Activated CD4-positive, alpha-beta T cell treated with anti-CD3 and anti-CD28 coated beads for 36 hours (primary cell): ENCODE data around the gene UCKL1. TPM values are rescaled to one million over a fixed set of nuclear protein-coding genes. Genes with fewer than 3 reads are reported as not detected.

Experiments
- ATAC-seq: fragments of 200-7000 bp; cut with Tn5 transposase; one replicate; pipeline ENCODE4 v1.10.0; 2021; ENCODE audit warnings: mild to moderate bottlenecking, moderate library complexity
- CTCF ChIA-PET: fragments of 350-600 bp; sonication (Branson Sonifier 250); formaldehyde crosslinking; loops from one replicate; lab custom pipeline; 2021; ENCODE audit warnings: antibody characterized with exemption; lab: Charles Lee
- POLR2A ChIA-PET: fragments of 350-600 bp; sonication (Branson Sonifier 250); formaldehyde crosslinking; loops from one replicate; lab custom pipeline; 2021; ENCODE audit warnings: antibody characterized with exemption, inconsistent platforms; lab: Charles Lee
- DNase-seq: peaks from one replicate; pipeline ENCODE4 v3.0.0-alpha.2; 2020
- H3K27ac Mint-ChIP-seq: one replicate; pipeline ENCODE4 v1.8.0; 2021; ENCODE audit warnings: mixed read lengths
- H3K27me3 Mint-ChIP-seq: one replicate; pipeline ENCODE4 v1.8.0; 2021; ENCODE audit warnings: mixed read lengths
- H3K36me3 Mint-ChIP-seq: one replicate; pipeline ENCODE4 v1.8.0; 2021; ENCODE audit warnings: low read depth, mixed read lengths
- H3K4me1 Mint-ChIP-seq: one replicate; pipeline ENCODE4 v1.8.0; 2021; ENCODE audit warnings: mixed read lengths
- H3K4me3 Mint-ChIP-seq: one replicate; pipeline ENCODE4 v1.8.0; 2021; ENCODE audit warnings: mild to moderate bottlenecking, moderate library complexity, mixed read lengths
- H3K9me3 Mint-ChIP-seq: one replicate; pipeline ENCODE4 v1.8.0; 2021; ENCODE audit warnings: low read depth, mixed read lengths
- intact Hi-C, 2 experiments: fragments of 100-400 bp; cut with DNase I in 1 of 2; cut with micrococcal nuclease in 1 of 2; formaldehyde crosslinking; loops; one replicate each; pipeline versions ENCODE4 v1.14.2 to v1.15.1; 2022 to 2024; cut with DNase I, micrococcal nuclease
- microRNA-seq: library from miRNA; unstranded; fragments of <30 nt; microRNA quantifications from one replicate; pipeline ENCODE4 v1.2.0, GENCODE V29; 2021; ENCODE audit warnings: borderline replicate concordance
- total RNA-seq, 2 experiments: library from RNA; stranded (reverse); gene quantifications; one replicate each; pipeline ENCODE4 v1.2.3, GENCODE V29; 2021

Gene UCKL1
- total RNA-seq, 2 experiments from 2014 or later = 28.3 to 32.2 TPM

- Mint-ChIP-seq H3K27me3 (no peaks in the 10 kb centered on the region), H3K36me3 (peaks cover 34% of the 10 kb centered on the region), H3K4me3 (peak overlapping the region; percentile 95), H3K9me3 (no peaks in the 10 kb centered on the region), H3K27ac (peak overlapping the region; percentile 98), H3K4me1 (peaks cover 46% of the 10 kb centered on the region)
- intact Hi-C loops = loop anchor here (1.0 to 5.0 kb wide), 8 partner anchors 62 to 1773 kb away; partner anchors contain the start of genes GMEB2 (in 1 of the 2), LSM14B (in 1 of the 2), RTEL1 (in 1 of the 2) and TCEA2 (in 1 of the 2)
- POLR2A ChIA-PET = interaction anchor here (0.5 kb wide), 1 partner anchor 29 kb away, joined by 5 read pairs; no protein-coding TSS in a partner anchor
- ATAC-seq (no peak), DNase-seq (no peak)
- CTCF ChIA-PET = interaction anchor here (0.6 to 3.1 kb wide), 11 partner anchors 12 to 89 kb away, joined by 3 to 15 read pairs (median 5); partner anchors contain the start of genes PRPF6, SAMD10 and TPD52L2
Measured at GRCh38 chr20:63895202-63895951, 60.8 kb downstream of the UCKL1 start.

- ATAC-seq (peak; percentile 86), DNase-seq (peak; percentile 98)
- CTCF ChIA-PET = interaction anchor here (1.0 to 3.1 kb wide), 5 partner anchors 13 to 85 kb away, joined by 3 to 15 read pairs (median 5); partner anchors contain the start of genes PRPF6, SAMD10 and TPD52L2
- intact Hi-C loops = loop anchor here (1.0 to 5.0 kb wide), 12 partner anchors 21 to 1772 kb away; partner anchors contain the start of genes TPD52L2 (in 2 of the 2), ARFRP1 (in 1 of the 2), GMEB2 (in 1 of the 2) and LSM14B (in 1 of the 2)
- POLR2A ChIA-PET = interaction anchor here (0.5 kb wide), 1 partner anchor 28 kb away, joined by 5 read pairs; no protein-coding TSS in a partner anchor
- Mint-ChIP-seq H3K27ac (peak within 1 kb of the TSS; percentile 98), H3K27me3 (no peaks in the 10 kb centered on the region), H3K4me1 (peaks cover 40% of the 10 kb centered on the region), H3K36me3 (peaks cover 37% of the 10 kb centered on the region), H3K9me3 (no peaks in the 10 kb centered on the region), H3K4me3 (peak within 1 kb of the TSS; percentile 95)
Measured at GRCh38 chr20:63894358-63895201, 61.6 kb downstream of the UCKL1 start, which contains the start of gene DNAJC5. Gene DNAJC5, plus strand, starts transcription at chr20:63895126. Its CDS starts 33,220 bp downstream, at chr20:63928346.

- DNase-seq (no peak), ATAC-seq (no peak)
- intact Hi-C loops = loop anchor here (1.0 to 2.0 kb wide), 6 partner anchors 21 to 1771 kb away; partner anchors contain the start of genes TPD52L2 (in 2 of the 2), ARFRP1 (in 1 of the 2), LSM14B (in 1 of the 2) and ZBTB46 (in 1 of the 2)
- CTCF ChIA-PET = interaction anchor here (1.0 to 3.1 kb wide), 5 partner anchors 13 to 86 kb away, joined by 3 to 15 read pairs (median 5); partner anchors contain the start of genes PRPF6, SAMD10 and TPD52L2
- H3K27ac Mint-ChIP-seq = peak overlapping the region; percentile 76
- H3K36me3 Mint-ChIP-seq = peaks cover 37% of the 10 kb centered on the region
- H3K4me1 Mint-ChIP-seq = peaks cover 35% of the 10 kb centered on the region
- no peaks in the 10 kb centered on the region for H3K27me3 Mint-ChIP-seq
- POLR2A ChIA-PET = no interaction called here
- H3K4me3 Mint-ChIP-seq = peak overlapping the region; percentile 72
- H3K9me3 Mint-ChIP-seq = no peaks in the 10 kb centered on the region
Measured at GRCh38 chr20:63893999-63894357, 62.2 kb downstream of the UCKL1 start.

- no peaks in the 10 kb centered on the region for H3K9me3 Mint-ChIP-seq
- H3K27me3 Mint-ChIP-seq = no peaks in the 10 kb centered on the region
- ChIA-PET CTCF (no interaction called here), POLR2A (no interaction called here)
- H3K4me1 Mint-ChIP-seq = peaks cover 21% of the 10 kb centered on the region
- peaks cover 30% of the 10 kb centered on the region for H3K36me3 Mint-ChIP-seq
- ATAC-seq (no peak), DNase-seq (no peak)
- intact Hi-C loops = no loop called here
- H3K27ac Mint-ChIP-seq = no peak overlapping the region
- no peak overlapping the region for H3K4me3 Mint-ChIP-seq
Measured at GRCh38 chr20:63892402-63892801, 63.8 kb downstream of the UCKL1 start.

GRCh38 chr20:63891061-63892002, 64.9 kb downstream of the UCKL1 start:
- H3K9me3 Mint-ChIP-seq = no peaks in the 10 kb centered on the region
- no peak overlapping the region for H3K4me3 Mint-ChIP-seq
- ATAC-seq = no peak
- CTCF ChIA-PET = interaction anchor here (0.6 kb wide), 1 partner anchor 94 kb away, joined by 3 read pairs; no protein-coding TSS in a partner anchor
- peaks cover 25% of the 10 kb centered on the region for H3K36me3 Mint-ChIP-seq
- no peaks in the 10 kb centered on the region for H3K27me3 Mint-ChIP-seq
- H3K27ac Mint-ChIP-seq = no peak overlapping the region
- POLR2A ChIA-PET = no interaction called here
- no peak for DNase-seq
- intact Hi-C loops = no loop called here
- H3K4me1 Mint-ChIP-seq = peaks cover 12% of the 10 kb centered on the region

- no peak for ATAC-seq
- H3K27me3 Mint-ChIP-seq = no peaks in the 10 kb centered on the region
- no peak overlapping the region for H3K27ac Mint-ChIP-seq
- no peaks in the 10 kb centered on the region for H3K9me3 Mint-ChIP-seq
- intact Hi-C loops = no loop called here
- ChIA-PET CTCF (no interaction called here), POLR2A (no interaction called here)
- peaks cover 7% of the 10 kb centered on the region for H3K4me1 Mint-ChIP-seq
- no peak for DNase-seq
- no peak overlapping the region for H3K4me3 Mint-ChIP-seq
- peaks cover 20% of the 10 kb centered on the region for H3K36me3 Mint-ChIP-seq
Measured at GRCh38 chr20:63890616-63891015, 65.6 kb downstream of the UCKL1 start.

GRCh38 chr20:63890201-63890576, 66.0 kb downstream of the UCKL1 start:
- intact Hi-C loops = no loop called here
- H3K4me1 Mint-ChIP-seq = peaks cover 7% of the 10 kb centered on the region
- H3K36me3 Mint-ChIP-seq = peaks cover 20% of the 10 kb centered on the region
- H3K27me3 Mint-ChIP-seq = no peaks in the 10 kb centered on the region
- no peak overlapping the region for H3K27ac Mint-ChIP-seq
- no peak overlapping the region for H3K4me3 Mint-ChIP-seq
- ATAC-seq = no peak
- POLR2A ChIA-PET = no interaction called here
- DNase-seq = no peak
- CTCF ChIA-PET = no interaction called here
- no peaks in the 10 kb centered on the region for H3K9me3 Mint-ChIP-seq

Small RNA genes within 50 kb of the gene (microRNA-seq; reads per million reads assigned to microRNA genes)
- gene MIR1914 (4.2 reads per million, percentile 10 among the genes with 10 or more reads in this experiment), gene MIR647 (not detected), gene MIR941-1 (not detected), gene MIR941-2 (not detected), gene MIR941-3 (not detected), gene MIR941-4 (not detected), gene MIR941-5 (not detected)

Other genes starting within 250 kb of the UCKL1 start
- 10 to 100 TPM; 36.4 to 52.0 TPM for gene ARFRP1, start 248.4 kb downstream of the UCKL1 start, total RNA-seq
- 10 to 100 TPM; 15.3 to 21.9 TPM for gene ZGPAT, start 248.4 kb downstream of the UCKL1 start, total RNA-seq
- 10 to 100 TPM in 1 of 2 experiments, 1 to 10 TPM in 1; 7.3 to 10.2 TPM for gene LIME1, start 219.8 kb downstream of the UCKL1 start, total RNA-seq
- gene SLC2A4RG, start 216.6 kb downstream of the UCKL1 start, total RNA-seq = 10 to 100 TPM; 30.9 to 34.9 TPM
- 1 to 10 TPM in 1 of 2 experiments, under 1 TPM in 1; 0.88 to 1.3 TPM for gene ZBTB46, start 125.2 kb downstream of the UCKL1 start, total RNA-seq
- gene ABHD16B, start 94.9 kb downstream of the UCKL1 start, total RNA-seq = under 1 TPM; 0.11 to 0.16 TPM
- gene TPD52L2, start 91.1 kb downstream of the UCKL1 start, total RNA-seq = 10 to 100 TPM; 54.0 to 56.3 TPM
- 10 to 100 TPM; 30.1 to 34.3 TPM for gene DNAJC5, start 61.3 kb downstream of the UCKL1 start, total RNA-seq
- gene ZNF512B, start 13.5 kb upstream of the UCKL1 start, total RNA-seq = 10 to 100 TPM; 12.6 to 13.1 TPM
- 10 to 100 TPM; 25.4 to 30.7 TPM for gene SAMD10, start 23.2 kb upstream of the UCKL1 start, total RNA-seq
- 10 to 100 TPM; 60.5 to 67.0 TPM for gene PRPF6, start 24.7 kb upstream of the UCKL1 start, total RNA-seq
- gene C20orf204, start 79.8 kb upstream of the UCKL1 start, total RNA-seq = 1 to 10 TPM; 2.3 to 3.3 TPM
- not detected for gene SOX18, start 93.2 kb upstream of the UCKL1 start, total RNA-seq
- 10 to 100 TPM; 40.6 to 50.0 TPM for gene TCEA2, start 106.8 kb upstream of the UCKL1 start, total RNA-seq
- gene RGS19, start 123.1 kb upstream of the UCKL1 start, total RNA-seq = 10 to 100 TPM; 39.6 to 40.2 TPM
- under 1 TPM; 0.42 to 0.50 TPM for gene OPRL1, start 123.7 kb upstream of the UCKL1 start, total RNA-seq
- gene LKAAEAR1, start 128.0 kb upstream of the UCKL1 start, total RNA-seq = under 1 TPM; 0.30 to 0.46 TPM
- gene NPBWR2, start 151.1 kb upstream of the UCKL1 start, total RNA-seq = not detected
- under 1 TPM; 0.12 to 0.14 TPM for gene MYT1, start 208.0 kb upstream of the UCKL1 start, total RNA-seq